Left ventricle myocardium inferior (tissue), 1 donor: ENCODE measurements around the gene PCSK5. TPM values are rescaled to one million over a fixed set of nuclear protein-coding genes. Genes with fewer than 3 reads are reported as not detected.
"Not testable (repeated sequence)": the region's sequence is repeated elsewhere in the genome, so short reads cannot be mapped to it uniquely, and the experiment has no call there.

ENCODE experiments used
- DNase-seq: peaks from one replicate; pipeline ENCODE4 v3.0.0-alpha.2; 2020
- H3K27ac ChIP-seq: fragments of 200-600 bp; replicated peaks from 2 replicates; pipeline ENCODE4 v1.8.0; 2021
- H3K27me3 ChIP-seq: fragments of 200-600 bp; 2 replicates; pipeline ENCODE4 v1.8.0; 2021; ENCODE audit warnings: low read depth
- H3K36me3 ChIP-seq: fragments of 200-600 bp; 2 replicates; pipeline ENCODE4 v1.8.0; 2021
- H3K4me1 ChIP-seq: fragments of 200-600 bp; 2 replicates; pipeline ENCODE4 v1.8.0; 2021
- H3K4me3 ChIP-seq: fragments of 200-600 bp; 2 replicates; pipeline ENCODE4 v1.8.0; 2021; ENCODE audit warnings: mild to moderate bottlenecking, moderate library complexity
- H3K9me3 ChIP-seq: fragments of 200-600 bp; replicated peaks from 2 replicates; pipeline ENCODE4 v1.8.0; 2021
- intact Hi-C: fragments of 100-400 bp; cut with micrococcal nuclease; formaldehyde crosslinking; loops from one replicate; pipeline ENCODE4 v1.11.0; 2022
- total RNA-seq: library from RNA; stranded (reverse); fragmentation: NEBNext Ultra II Directional; extraction: Animal tissue kit (Norgen Biotek cat#: 25700); gene quantifications from one replicate; pipeline ENCODE4 v1.2.1, GENCODE V29; 2021
- TF ChIP-seq, protein P1 (sequence below): fragments of 200-600 bp; IDR thresholded peaks from 2 replicates; pipeline ENCODE4 v1.8.0; 2021; ENCODE audit warnings: antibody characterized with exemption, mild to moderate bottlenecking, borderline replicate concordance
- donor health status: DM: no; HTN: yes; CAD: no; lungs with severe emphysema.

The PCSK5 gene
- total RNA-seq, 1 donor from 2014 or later: 5.6 TPM

DNA sequence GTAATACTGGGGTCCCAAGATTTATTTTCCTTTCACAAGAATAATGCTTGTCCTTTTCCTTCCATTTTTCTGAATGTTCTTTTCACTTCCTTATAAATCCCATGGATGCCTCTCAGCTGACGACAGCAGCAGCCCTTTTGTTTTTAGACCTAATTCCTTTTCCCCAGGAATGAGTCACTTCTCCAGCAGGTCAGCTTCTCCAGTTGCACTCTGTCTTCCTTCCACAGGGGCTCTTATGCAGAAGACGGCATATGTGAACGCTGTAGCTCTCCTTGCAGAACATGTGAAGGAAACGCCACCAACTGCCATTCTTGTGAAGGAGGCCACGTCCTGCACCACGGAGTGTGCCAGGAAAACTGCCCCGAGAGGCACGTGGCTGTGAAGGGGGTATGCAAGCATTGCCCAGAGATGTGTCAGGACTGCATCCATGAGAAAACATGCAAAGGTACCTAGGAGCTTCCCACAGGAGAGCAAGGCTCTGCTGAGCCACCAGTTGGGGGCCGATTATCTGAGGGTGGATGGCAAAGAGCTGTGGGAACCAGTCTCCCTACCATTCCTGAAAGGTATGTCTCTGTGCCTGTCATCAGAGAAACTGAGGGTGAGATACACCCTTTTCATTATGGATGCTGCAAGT, 430.8 kb downstream of the PCSK5 start:
- intact Hi-C loops: no loop called here
- H3K4me1 ChIP-seq: no peaks in the 10 kb centered on the region

DNA sequence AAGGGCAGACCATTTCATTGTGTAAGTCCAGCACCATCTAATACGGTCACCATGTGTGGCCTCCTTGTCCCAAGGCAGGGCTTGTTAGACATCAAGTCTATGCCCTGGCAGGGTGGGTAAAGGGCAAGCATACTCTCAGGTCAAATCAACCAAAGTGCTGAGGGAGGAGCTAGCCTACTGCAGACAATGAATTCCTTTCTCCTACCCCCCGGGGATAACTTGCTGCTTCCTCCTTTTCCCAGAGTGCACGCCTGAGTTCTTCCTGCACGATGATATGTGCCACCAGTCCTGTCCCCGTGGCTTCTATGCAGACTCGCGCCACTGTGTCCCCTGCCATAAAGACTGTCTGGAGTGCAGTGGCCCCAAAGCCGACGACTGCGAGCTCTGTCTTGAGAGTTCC, 432.3 kb downstream of the PCSK5 start:
- no peaks in the 10 kb centered on the region for H3K36me3 ChIP-seq
- TF ChIP-seq, protein P1, sequence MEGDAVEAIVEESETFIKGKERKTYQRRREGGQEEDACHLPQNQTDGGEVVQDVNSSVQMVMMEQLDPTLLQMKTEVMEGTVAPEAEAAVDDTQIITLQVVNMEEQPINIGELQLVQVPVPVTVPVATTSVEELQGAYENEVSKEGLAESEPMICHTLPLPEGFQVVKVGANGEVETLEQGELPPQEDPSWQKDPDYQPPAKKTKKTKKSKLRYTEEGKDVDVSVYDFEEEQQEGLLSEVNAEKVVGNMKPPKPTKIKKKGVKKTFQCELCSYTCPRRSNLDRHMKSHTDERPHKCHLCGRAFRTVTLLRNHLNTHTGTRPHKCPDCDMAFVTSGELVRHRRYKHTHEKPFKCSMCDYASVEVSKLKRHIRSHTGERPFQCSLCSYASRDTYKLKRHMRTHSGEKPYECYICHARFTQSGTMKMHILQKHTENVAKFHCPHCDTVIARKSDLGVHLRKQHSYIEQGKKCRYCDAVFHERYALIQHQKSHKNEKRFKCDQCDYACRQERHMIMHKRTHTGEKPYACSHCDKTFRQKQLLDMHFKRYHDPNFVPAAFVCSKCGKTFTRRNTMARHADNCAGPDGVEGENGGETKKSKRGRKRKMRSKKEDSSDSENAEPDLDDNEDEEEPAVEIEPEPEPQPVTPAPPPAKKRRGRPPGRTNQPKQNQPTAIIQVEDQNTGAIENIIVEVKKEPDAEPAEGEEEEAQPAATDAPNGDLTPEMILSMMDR: no peak

More for the DNA sequence above, 430.8 kb downstream of the PCSK5 start:
- Histone ChIP-seq H3K27ac (no peak overlapping the region), H3K4me3 (no peak overlapping the region), H3K9me3 (no peaks in the 10 kb centered on the region), H3K36me3 (no peaks in the 10 kb centered on the region), H3K27me3 (peaks cover 7% of the 10 kb centered on the region)
- no peak for DNase-seq
- TF ChIP-seq, protein P1: no peak

DNA sequence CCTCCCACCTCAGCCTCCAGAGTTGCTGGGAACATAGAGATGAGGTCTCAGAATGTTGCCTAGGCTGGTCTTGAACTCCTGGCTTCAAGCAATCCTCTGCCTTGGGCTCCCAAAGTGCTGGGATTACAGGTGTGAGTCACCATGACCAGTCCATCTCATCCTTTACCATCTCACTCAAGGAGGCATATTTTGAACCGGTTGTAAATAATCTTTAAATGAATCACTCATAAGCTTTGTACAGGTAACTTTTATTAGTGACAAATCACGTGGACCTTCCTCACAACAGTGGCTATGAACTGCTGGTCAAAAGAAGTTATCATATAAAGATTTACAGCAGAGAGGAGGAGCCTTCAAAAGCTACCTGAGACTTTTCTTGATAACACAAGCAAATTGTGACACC, 433.0 kb downstream of the PCSK5 start:
- no peak overlapping the region for H3K4me3 ChIP-seq
- no peaks in the 10 kb centered on the region for H3K4me1 ChIP-seq
- TF ChIP-seq, protein P1: no peak
- intact Hi-C loops: no loop called here
- H3K9me3 ChIP-seq: no peaks in the 10 kb centered on the region
- H3K36me3 ChIP-seq: no peaks in the 10 kb centered on the region
- DNase-seq: no peak
- no peak overlapping the region for H3K27ac ChIP-seq
- H3K27me3 ChIP-seq: peaks cover 7% of the 10 kb centered on the region

More for the DNA sequence above, 432.3 kb downstream of the PCSK5 start:
- intact Hi-C loops: no loop called here
- DNase-seq: no peak
- Histone ChIP-seq H3K9me3 (no peaks in the 10 kb centered on the region), H3K4me3 (no peak overlapping the region), H3K4me1 (no peaks in the 10 kb centered on the region), H3K27me3 (peaks cover 7% of the 10 kb centered on the region), H3K27ac (no peak overlapping the region)

DNA sequence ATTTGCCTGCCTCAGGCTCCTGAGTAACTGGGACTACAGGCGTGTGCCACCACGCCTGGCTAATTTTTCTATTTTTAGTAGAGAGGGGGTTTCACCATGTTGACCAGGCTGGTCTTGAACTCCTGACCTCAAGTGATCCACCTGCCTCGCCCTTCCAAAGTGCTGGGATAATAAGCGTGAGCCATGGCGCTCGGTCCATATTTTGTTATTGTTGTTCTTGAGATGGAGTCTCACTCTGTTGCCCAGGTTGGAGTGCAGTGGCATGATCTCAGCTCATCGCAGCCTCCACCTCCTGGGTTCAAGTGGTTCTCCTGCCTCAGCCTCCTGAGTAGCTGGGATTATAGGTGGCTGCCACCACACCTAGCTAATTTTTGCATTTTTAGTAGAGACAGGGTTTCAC, 433.6 kb downstream of the PCSK5 start:
- H3K36me3 ChIP-seq, H3K9me3 ChIP-seq, H3K27ac ChIP-seq, H3K4me3 ChIP-seq, H3K27me3 ChIP-seq, intact Hi-C loops, H3K4me1 ChIP-seq, DNase-seq: not testable (repeated sequence)

DNA sequence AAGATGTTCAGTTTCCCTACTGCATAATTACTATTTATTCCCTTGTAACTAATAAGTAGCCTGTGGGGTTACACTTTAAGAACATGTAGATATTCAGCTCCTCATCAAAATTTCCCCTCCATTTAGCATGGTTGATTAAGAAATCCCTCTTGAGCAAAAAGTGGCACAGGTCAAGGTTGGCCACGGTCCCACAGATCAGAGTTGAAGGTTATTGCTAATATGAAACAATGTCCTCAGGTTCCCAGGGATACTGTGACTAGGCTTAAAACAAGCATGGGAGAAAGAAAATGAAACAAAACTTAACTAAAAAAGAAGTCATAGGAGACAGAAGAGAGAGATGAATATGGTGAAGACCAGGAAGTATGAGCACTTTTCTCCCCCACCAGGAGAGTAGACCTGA, 439.6 kb downstream of the PCSK5 start:
- no peak overlapping the region for H3K4me3 ChIP-seq
- TF ChIP-seq, protein P1: no peak
- DNase-seq: no peak
- H3K9me3 ChIP-seq: no peaks in the 10 kb centered on the region
- intact Hi-C loops: no loop called here
- no peaks in the 10 kb centered on the region for H3K36me3 ChIP-seq
- H3K27me3 ChIP-seq: peaks cover 21% of the 10 kb centered on the region
- no peak overlapping the region for H3K27ac ChIP-seq
- no peaks in the 10 kb centered on the region for H3K4me1 ChIP-seq

DNA sequence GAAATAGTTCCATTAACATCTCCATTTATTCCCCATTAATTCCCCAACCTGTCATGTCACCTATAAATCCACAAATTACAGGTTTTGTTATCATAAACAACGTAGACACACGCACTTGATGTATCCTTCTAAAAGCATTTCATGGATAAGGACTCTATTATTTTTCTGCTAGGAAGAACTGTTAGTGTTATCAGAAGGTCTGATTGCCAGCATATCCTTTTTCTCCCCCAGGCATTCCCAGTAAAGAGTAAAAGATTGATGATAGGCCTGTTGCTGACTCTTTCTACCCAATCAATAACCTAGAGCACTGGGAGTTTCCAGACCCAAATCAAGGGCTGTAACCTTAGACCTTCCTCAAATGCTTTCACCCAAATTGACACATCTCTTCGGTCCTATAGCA, 442.9 kb downstream of the PCSK5 start:
- no peaks in the 10 kb centered on the region for H3K36me3 ChIP-seq
- no peaks in the 10 kb centered on the region for H3K4me1 ChIP-seq
- H3K4me3 ChIP-seq: no peak overlapping the region
- no peaks in the 10 kb centered on the region for H3K9me3 ChIP-seq
- H3K27ac ChIP-seq: no peak overlapping the region
- TF ChIP-seq, protein P1: no peak
- peaks cover 21% of the 10 kb centered on the region for H3K27me3 ChIP-seq
- DNase-seq: no peak
- intact Hi-C loops: no loop called here
